Thoracic aorta (tissue), 2 donors: ENCODE results near the gene AOPEP. TPM values are rescaled to one million over a fixed set of nuclear protein-coding genes. Genes with fewer than 3 reads are reported as not detected.

Experiments
- ATAC-seq: fragments of 150-250 bp; one replicate; pipeline ENCODE4 v1.8.0; 2017; ENCODE audit warnings: low read depth; ENCODE audit not compliant: insufficient number of reproducible peaks, low FRiP score
- DNase-seq: peaks from one replicate; pipeline ENCODE4 v3.0.0-alpha.2; 2020; ENCODE audit warnings: low spot score
- H3K27ac ChIP-seq, 2 donors: fragments of 200-600 bp; sonication (generic); 1 replicate in 1 of 2; 2 replicates in 1 of 2; pipeline ENCODE4 v1.5.1; 2016; ENCODE audit warnings: mild to moderate bottlenecking in 2 of 2, moderate library complexity in 2 of 2
- H3K27me3 ChIP-seq: fragments of 200-600 bp; sonication (generic); replicated peaks from 2 replicates; pipeline ENCODE4 v1.6.0; 2016; ENCODE audit warnings: mild to moderate bottlenecking; ENCODE audit not compliant: insufficient read depth
- H3K36me3 ChIP-seq: fragments of 200-600 bp; sonication (generic); one replicate; pipeline ENCODE4 v1.5.1; 2016
- H3K4me1 ChIP-seq, 2 donors: fragments of 200-600 bp; sonication (generic); 1 replicate in 1 of 2; 2 replicates in 1 of 2; pipeline versions ENCODE4 v1.5.1 to v1.6.0; 2016; ENCODE audit warnings: low read depth in 2 of 2, mild to moderate bottlenecking in 1 of 2; ENCODE audit not compliant: control insufficient read depth in 1 of 2
- H3K4me3 ChIP-seq: fragments of 200-600 bp; sonication (generic); 2 replicates; pipeline ENCODE4 v1.5.1; 2016; ENCODE audit warnings: mild to moderate bottlenecking
- H3K9me3 ChIP-seq: fragments of 200-600 bp; sonication (generic); 2 replicates; pipeline ENCODE4 v1.5.1; 2016
- CTCF ChIP-seq: fragments of 200-600 bp; sonication (generic); IDR thresholded peaks from one replicate; pipeline ENCODE4 v1.5.1; 2019; ENCODE audit warnings: antibody characterized with exemption
- total RNA-seq, 2 donors: library from RNA; depleted of rRNA; stranded (reverse); fragments of >200 nt; gene quantifications; one replicate each; pipeline versions ENCODE4 v1.1.0 to v1.2.3, GENCODE V29; 2016

The AOPEP gene
- total RNA-seq, 2 donors from 2014 or later: 494 to 668 TPM

GRCh38 chr9:94811074-94811473 lies 84.6 kb downstream of the AOPEP start:
- Histone ChIP-seq H3K27me3 (no peaks in the 10 kb centered on the region), H3K9me3 (no peaks in the 10 kb centered on the region), H3K4me3 (no peak overlapping the region), H3K27ac (peak overlapping the region; percentile 5 to 98), H3K36me3 (no peaks in the 10 kb centered on the region), H3K4me1 (peaks cover 12 to 60% of the 10 kb centered on the region in 2 donors)
- DNase-seq (no peak), ATAC-seq (no peak)
- TF ChIP-seq CTCF: no peak

- DNase-seq (no peak), ATAC-seq (no peak)
- no peak for TF ChIP-seq CTCF
- no peak overlapping the region for H3K4me3 ChIP-seq
- no peaks in the 10 kb centered on the region for H3K27me3 ChIP-seq
- no peaks in the 10 kb centered on the region for H3K36me3 ChIP-seq
- peak overlapping the region; percentile 10 to 98 for H3K27ac ChIP-seq
- H3K4me1 ChIP-seq: peaks cover 13 to 51% of the 10 kb centered on the region in 2 donors
- no peaks in the 10 kb centered on the region for H3K9me3 ChIP-seq
Observed at GRCh38 chr9:94812343-94812742, 85.8 kb downstream of the AOPEP start.

- no peak for ATAC-seq
- Histone ChIP-seq H3K9me3 (no peaks in the 10 kb centered on the region), H3K27me3 (no peaks in the 10 kb centered on the region), H3K4me1 (peaks cover 12 to 53% of the 10 kb centered on the region in 2 donors), H3K27ac (peak overlapping the region in 1 of 2 donors; percentile 98), H3K4me3 (no peak overlapping the region), H3K36me3 (no peaks in the 10 kb centered on the region)
- TF ChIP-seq CTCF: no peak
- DNase-seq: no peak
Observed at GRCh38 chr9:94813379-94813778, 86.9 kb downstream of the AOPEP start.

GRCh38 chr9:94817291-94818177 lies 91.0 kb downstream of the AOPEP start:
- TF ChIP-seq CTCF: no peak
- Histone ChIP-seq H3K27me3 (no peaks in the 10 kb centered on the region), H3K9me3 (no peaks in the 10 kb centered on the region), H3K4me1 (peaks cover 22 to 62% of the 10 kb centered on the region in 2 donors), H3K27ac (peak overlapping the region; percentile 72 to 82), H3K4me3 (no peak overlapping the region), H3K36me3 (no peaks in the 10 kb centered on the region)
- ATAC-seq (no peak), DNase-seq (no peak)

- Histone ChIP-seq H3K4me3 (no peak overlapping the region), H3K9me3 (no peaks in the 10 kb centered on the region), H3K4me1 (peaks cover 28 to 62% of the 10 kb centered on the region in 2 donors), H3K36me3 (no peaks in the 10 kb centered on the region), H3K27ac (peak overlapping the region; percentile 72 to 82), H3K27me3 (no peaks in the 10 kb centered on the region)
- DNase-seq (no peak), ATAC-seq (no peak)
- no peak for TF ChIP-seq CTCF
Observed at GRCh38 chr9:94818178-94818541, 91.7 kb downstream of the AOPEP start.
